ENCODE results near the gene MINDY3.

MINDY3 gene

DNA sequence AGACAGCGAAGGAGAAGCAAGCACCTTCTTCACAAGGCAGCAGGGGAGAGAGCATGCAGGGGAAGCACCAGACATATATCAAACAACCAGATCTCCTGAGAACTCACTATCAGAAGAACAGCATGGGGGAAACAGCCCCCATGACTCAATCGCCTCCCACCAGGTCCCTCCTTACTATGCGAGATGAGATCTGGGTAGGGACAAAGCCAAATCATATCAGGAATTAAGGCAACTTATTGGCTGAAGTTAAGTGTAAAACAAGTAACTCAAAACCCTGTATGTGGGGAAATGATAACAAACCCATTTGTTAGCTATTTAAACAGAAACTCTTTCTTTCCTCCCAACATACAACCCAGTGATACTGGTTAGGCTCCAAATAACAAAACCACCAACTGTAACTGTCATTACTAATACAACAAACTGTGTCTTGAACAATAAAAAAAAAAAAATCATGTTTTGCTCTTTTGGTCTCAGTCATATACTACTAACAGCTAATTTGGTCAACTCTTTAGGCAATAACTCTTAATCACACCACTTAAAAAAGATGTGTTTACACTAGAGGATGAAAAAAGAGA is 57.8 kb downstream of the MINDY3 start:
- no peaks in the 10 kb centered on the region for H3K79me2 ChIP-seq (ENCODE audit: insufficient read depth, low read depth)
- no peaks in the 10 kb centered on the region for H3K4me1 ChIP-seq (ENCODE audit: low read depth, poor library complexity, severe bottlenecking)
- H3K4me3 ChIP-seq (IDR thresholded peaks at IDR 0.05; ENCODE audit: insufficient read depth, low read depth, low read length) = no peak overlapping the region
- TF ChIP-seq, protein P1, sequence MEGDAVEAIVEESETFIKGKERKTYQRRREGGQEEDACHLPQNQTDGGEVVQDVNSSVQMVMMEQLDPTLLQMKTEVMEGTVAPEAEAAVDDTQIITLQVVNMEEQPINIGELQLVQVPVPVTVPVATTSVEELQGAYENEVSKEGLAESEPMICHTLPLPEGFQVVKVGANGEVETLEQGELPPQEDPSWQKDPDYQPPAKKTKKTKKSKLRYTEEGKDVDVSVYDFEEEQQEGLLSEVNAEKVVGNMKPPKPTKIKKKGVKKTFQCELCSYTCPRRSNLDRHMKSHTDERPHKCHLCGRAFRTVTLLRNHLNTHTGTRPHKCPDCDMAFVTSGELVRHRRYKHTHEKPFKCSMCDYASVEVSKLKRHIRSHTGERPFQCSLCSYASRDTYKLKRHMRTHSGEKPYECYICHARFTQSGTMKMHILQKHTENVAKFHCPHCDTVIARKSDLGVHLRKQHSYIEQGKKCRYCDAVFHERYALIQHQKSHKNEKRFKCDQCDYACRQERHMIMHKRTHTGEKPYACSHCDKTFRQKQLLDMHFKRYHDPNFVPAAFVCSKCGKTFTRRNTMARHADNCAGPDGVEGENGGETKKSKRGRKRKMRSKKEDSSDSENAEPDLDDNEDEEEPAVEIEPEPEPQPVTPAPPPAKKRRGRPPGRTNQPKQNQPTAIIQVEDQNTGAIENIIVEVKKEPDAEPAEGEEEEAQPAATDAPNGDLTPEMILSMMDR (conservative IDR thresholded peaks at IDR 0.05; ENCODE audit: low read depth, low read length) = no peak
- H2AFZ ChIP-seq (ENCODE audit: low read depth) = no peak overlapping the region
- H3K27me3 ChIP-seq (ENCODE audit: insufficient read depth, low read depth) = no peaks in the 10 kb centered on the region
- no peak overlapping the region for H3K4me2 ChIP-seq
- H3K27ac ChIP-seq = no peak overlapping the region
- no peaks in the 10 kb centered on the region for H4K20me1 ChIP-seq (ENCODE audit: insufficient read depth)
- no peaks in the 10 kb centered on the region for H3K36me3 ChIP-seq (ENCODE audit: insufficient read depth)
- no peak overlapping the region for H3K9ac ChIP-seq

DNA sequence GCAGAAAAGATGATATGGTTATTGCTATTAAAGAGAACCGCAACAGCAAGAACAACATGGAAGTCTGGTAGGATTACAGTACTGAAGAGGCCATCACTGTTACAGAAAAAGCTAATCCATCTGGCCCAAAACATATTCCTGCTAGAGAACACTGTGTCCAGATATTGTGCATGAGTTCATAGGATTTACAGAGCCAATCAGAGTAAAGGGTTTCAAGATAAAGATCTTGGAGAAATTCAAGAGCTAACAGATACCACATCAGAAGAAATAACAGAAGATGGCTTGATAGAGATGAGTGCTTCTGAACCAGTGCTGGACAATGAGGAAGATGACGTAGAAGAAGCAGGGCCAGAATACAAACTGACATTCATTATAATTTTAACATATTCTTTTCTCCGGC is 58.7 kb downstream of the MINDY3 start:
- no peak overlapping the region for H3K4me2 ChIP-seq
- no peaks in the 10 kb centered on the region for H3K79me2 ChIP-seq (ENCODE audit: insufficient read depth, low read depth)
- no peak overlapping the region for H3K27ac ChIP-seq
- no peak overlapping the region for H3K9ac ChIP-seq
- no peaks in the 10 kb centered on the region for H3K27me3 ChIP-seq (ENCODE audit: insufficient read depth, low read depth)
- TF ChIP-seq, protein P1 (conservative IDR thresholded peaks at IDR 0.05; ENCODE audit: low read depth, low read length) = no peak
- no peak overlapping the region for H3K4me3 ChIP-seq (IDR thresholded peaks at IDR 0.05; ENCODE audit: insufficient read depth, low read depth, low read length)
- no peaks in the 10 kb centered on the region for H3K4me1 ChIP-seq (ENCODE audit: low read depth, poor library complexity, severe bottlenecking)
- no peak overlapping the region for H2AFZ ChIP-seq (ENCODE audit: low read depth)
- no peaks in the 10 kb centered on the region for H3K36me3 ChIP-seq (ENCODE audit: insufficient read depth)
- H4K20me1 ChIP-seq (ENCODE audit: insufficient read depth) = no peaks in the 10 kb centered on the region

DNA sequence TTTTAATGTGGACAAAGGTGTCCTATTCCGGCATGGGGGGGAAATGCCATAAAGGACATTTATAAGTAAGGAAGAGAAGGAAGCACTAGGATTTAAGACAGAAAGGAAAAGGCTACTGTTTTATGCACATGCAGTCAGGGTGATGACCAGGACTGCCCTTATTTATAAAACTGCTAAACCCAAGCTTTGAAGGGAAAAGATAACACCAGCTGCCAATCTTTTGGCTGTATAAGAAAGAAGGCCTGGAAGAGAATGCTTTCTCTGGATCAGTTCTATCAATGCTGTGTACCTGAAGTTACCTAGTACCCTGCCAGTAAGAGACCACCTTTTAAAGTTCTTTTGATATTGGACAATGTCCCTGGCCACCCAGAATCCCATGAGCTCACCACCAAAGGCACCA is 59.2 kb downstream of the MINDY3 start:
- no peaks in the 10 kb centered on the region for H3K27me3 ChIP-seq (ENCODE audit: insufficient read depth, low read depth)
- H3K4me2 ChIP-seq = no peak overlapping the region
- H4K20me1 ChIP-seq (ENCODE audit: insufficient read depth) = no peaks in the 10 kb centered on the region
- no peak overlapping the region for H3K9ac ChIP-seq
- TF ChIP-seq, protein P1 (conservative IDR thresholded peaks at IDR 0.05; ENCODE audit: low read depth, low read length) = no peak
- no peak overlapping the region for H2AFZ ChIP-seq (ENCODE audit: low read depth)
- H3K27ac ChIP-seq = no peak overlapping the region
- no peaks in the 10 kb centered on the region for H3K36me3 ChIP-seq (ENCODE audit: insufficient read depth)
- no peaks in the 10 kb centered on the region for H3K4me1 ChIP-seq (ENCODE audit: low read depth, poor library complexity, severe bottlenecking)
- no peak overlapping the region for H3K4me3 ChIP-seq (IDR thresholded peaks at IDR 0.05; ENCODE audit: insufficient read depth, low read depth, low read length)
- H3K79me2 ChIP-seq (ENCODE audit: insufficient read depth, low read depth) = no peaks in the 10 kb centered on the region

DNA sequence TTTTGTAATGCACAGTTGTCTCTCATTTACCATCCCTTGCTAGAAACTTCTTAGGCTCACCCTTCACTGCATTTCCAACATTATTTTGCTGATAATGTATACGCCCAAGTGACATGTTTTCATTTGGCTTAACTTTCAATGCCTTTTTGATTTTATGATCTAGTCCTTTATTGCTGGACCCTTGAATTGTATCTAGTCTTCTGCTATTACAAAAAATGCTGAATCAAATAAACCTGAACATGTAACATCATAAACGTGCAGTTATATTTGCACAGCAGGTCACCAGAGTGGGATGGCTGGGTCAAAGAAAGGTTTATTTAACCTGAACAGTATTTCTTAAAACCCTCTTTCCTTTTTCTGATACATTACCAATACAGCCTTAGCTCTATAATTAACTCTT is 63.0 kb downstream of the MINDY3 start:
- no peak overlapping the region for H2AFZ ChIP-seq (ENCODE audit: low read depth)
- H3K4me2 ChIP-seq = no peak overlapping the region
- no peaks in the 10 kb centered on the region for H3K4me1 ChIP-seq (ENCODE audit: low read depth, poor library complexity, severe bottlenecking)
- H3K79me2 ChIP-seq (ENCODE audit: insufficient read depth, low read depth) = no peaks in the 10 kb centered on the region
- no peak overlapping the region for H3K27ac ChIP-seq
- H3K9ac ChIP-seq = no peak overlapping the region
- H3K4me3 ChIP-seq (IDR thresholded peaks at IDR 0.05; ENCODE audit: insufficient read depth, low read depth, low read length) = no peak overlapping the region
- H3K36me3 ChIP-seq (ENCODE audit: insufficient read depth) = no peaks in the 10 kb centered on the region; the same call in 1 of the 2 replicates
- no peaks in the 10 kb centered on the region for H4K20me1 ChIP-seq (ENCODE audit: insufficient read depth)
- no peaks in the 10 kb centered on the region for H3K27me3 ChIP-seq (ENCODE audit: insufficient read depth, low read depth)
- TF ChIP-seq, protein P1 (conservative IDR thresholded peaks at IDR 0.05; ENCODE audit: low read depth, low read length) = no peak

All from KMS-11 (cell line).